Activated T-helper 17 cell treated with anti-CD3 and anti-CD28 coated beads, Interleukin-2, amount 50 U/mL, for 72 hours (primary cell): ENCODE results near the gene RAB28. TPM values are rescaled to one million over a fixed set of nuclear protein-coding genes. Genes with fewer than 3 reads are reported as not detected.
"Not testable (repeated sequence)": the region's sequence is repeated elsewhere in the genome, so short reads cannot be mapped to it uniquely, and the experiment has no call there.

Source experiments
- ATAC-seq: fragments of 150-1000 bp; cut with Tn5 transposase; replicated peaks from 2 replicates; pipeline ENCODE4 v1.10.0; 2021; ENCODE audit warnings: mild to moderate bottlenecking, moderate library complexity
- H3K27ac Mint-ChIP-seq: one replicate; pipeline ENCODE4 v1.8.0; 2022; ENCODE audit warnings: mixed read lengths
- H3K27me3 Mint-ChIP-seq: one replicate; pipeline ENCODE4 v1.8.0; 2022; ENCODE audit warnings: mixed read lengths
- H3K36me3 Mint-ChIP-seq: one replicate; pipeline ENCODE4 v1.8.0; 2022; ENCODE audit warnings: low read depth, mild to moderate bottlenecking, mixed read lengths
- H3K4me1 Mint-ChIP-seq: one replicate; pipeline ENCODE4 v1.8.0; 2022; ENCODE audit warnings: mixed read lengths
- H3K4me3 Mint-ChIP-seq: one replicate; pipeline ENCODE4 v1.8.0; 2022; ENCODE audit warnings: mild to moderate bottlenecking, mixed read lengths
- H3K9me3 Mint-ChIP-seq: one replicate; pipeline ENCODE4 v1.8.0; 2022; ENCODE audit warnings: mixed read lengths
- total RNA-seq, 2 donors: library from RNA; stranded (reverse); gene quantifications; one replicate each; pipeline ENCODE4 v1.2.3, GENCODE V29; 2022

RAB28 gene
- total RNA-seq, 2 donors from 2014 or later, result 10.0 to 14.5 TPM

DNA sequence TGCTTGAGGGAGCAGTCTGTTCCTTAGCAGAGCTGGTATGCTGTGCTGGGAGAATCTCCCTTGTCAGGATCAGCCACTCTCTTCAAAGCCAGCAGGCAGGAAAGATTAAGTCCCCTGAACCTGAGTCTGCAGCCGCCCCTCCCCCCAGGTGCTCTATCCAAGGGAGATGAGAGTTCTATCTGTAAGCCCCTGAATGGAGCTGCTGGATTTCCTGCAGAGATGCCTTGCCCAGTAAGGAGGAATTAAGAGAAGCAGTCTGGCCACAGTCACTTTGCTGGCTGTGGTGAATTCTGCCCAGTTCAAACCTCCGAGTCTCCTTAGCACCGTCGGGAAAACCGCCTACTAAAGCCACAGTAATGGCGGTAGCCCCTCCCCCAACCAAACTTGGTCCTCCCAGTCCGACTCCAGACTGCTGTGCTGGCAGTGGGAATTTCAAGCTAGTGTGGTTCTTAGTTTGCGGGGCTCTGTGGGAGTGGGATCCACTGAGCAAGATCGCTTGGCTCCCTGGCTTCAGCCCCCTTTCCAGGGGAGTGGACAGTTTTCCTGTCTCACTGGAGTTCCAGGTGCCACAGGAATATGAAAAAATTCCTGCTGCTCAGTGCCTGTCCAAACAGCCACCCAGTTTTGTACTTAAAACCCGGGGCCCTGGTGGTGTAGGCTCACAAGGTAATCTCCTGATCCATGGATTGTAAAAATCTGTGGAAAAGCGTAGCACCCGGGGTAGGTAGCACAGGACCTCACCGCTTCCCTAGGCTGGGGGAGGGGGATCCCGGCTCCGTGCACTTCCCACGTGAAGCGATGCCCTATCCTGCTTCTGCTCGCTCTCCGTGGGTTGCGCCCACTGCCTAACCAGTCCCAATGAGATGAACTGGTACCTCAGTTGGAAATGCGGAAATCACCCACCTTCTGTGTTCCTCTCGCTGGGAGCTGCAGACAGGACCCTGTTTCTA, 38.0 kb downstream of the RAB28 start:
- ATAC-seq, result no peak
- no peak overlapping the region for H3K4me3 Mint-ChIP-seq
- peaks cover 5% of the 10 kb centered on the region for H3K9me3 Mint-ChIP-seq
- peaks cover 8% of the 10 kb centered on the region for H3K4me1 Mint-ChIP-seq
- no peak overlapping the region for H3K27ac Mint-ChIP-seq
- H3K27me3 Mint-ChIP-seq, result no peaks in the 10 kb centered on the region
- peaks cover 17% of the 10 kb centered on the region for H3K36me3 Mint-ChIP-seq

DNA sequence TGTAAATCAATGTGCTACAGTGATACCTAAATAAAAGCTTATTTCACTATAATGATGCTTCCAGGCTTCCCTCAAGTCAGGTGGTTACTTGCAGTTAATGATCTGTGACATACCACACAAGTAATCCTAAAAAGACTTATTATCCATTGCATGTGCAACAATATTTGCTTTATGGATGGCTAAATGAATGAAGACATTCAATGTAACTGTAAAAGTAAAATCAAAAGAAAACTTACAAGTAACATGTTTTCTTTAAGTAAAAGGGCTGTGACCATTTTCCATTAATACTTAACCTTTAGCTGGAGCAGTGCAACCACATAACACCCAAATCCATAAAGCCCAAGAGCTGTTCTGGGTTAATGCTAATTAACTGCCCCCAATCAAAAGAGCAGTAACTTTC, 42.6 kb downstream of the RAB28 start:
- H3K27ac Mint-ChIP-seq, result no peak overlapping the region
- H3K27me3 Mint-ChIP-seq, result no peaks in the 10 kb centered on the region
- peaks cover 5% of the 10 kb centered on the region for H3K4me1 Mint-ChIP-seq
- H3K9me3 Mint-ChIP-seq, result peaks cover 8% of the 10 kb centered on the region
- H3K4me3 Mint-ChIP-seq, result no peak overlapping the region
- ATAC-seq, result no peak
- peaks cover 10% of the 10 kb centered on the region for H3K36me3 Mint-ChIP-seq

DNA sequence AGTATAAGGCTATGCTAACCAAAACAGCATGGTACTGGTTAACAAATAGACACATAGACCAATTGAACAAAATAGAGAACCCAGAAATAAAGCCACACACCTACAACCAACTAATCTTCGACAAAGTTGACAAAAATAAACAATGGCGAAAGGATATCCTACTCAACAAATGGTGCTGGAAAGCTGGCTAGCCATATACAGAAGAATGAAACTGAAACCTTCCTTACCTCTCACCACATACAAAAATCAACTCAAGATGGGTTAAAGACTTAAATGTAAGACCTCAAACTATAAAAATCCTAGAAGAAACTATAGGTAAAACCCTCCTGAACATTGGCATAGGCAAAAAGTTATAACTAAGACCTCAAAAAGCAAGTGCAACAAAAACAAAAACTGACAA, 47.2 kb downstream of the RAB28 start:
- H3K27ac Mint-ChIP-seq, result no peak overlapping the region

DNA sequence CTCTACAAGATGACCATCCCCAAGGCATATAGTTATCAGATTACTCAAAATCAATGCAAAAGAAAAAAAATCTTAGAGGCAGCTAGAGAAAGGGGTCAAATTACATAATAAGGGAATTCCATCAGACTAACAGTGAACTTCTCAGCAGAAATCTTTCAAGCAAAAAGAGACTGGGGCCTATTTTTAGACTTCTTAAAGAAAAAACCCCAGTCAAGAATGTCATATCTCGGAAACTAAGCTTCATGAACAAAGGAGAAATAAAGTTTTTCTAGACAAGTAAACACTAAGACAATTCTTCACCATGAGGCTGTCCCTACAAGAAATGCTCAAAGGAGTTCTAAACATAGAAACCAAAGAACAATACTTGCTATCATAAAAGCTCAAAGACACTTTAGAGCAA, 51.7 kb downstream of the RAB28 start:
- peaks cover 11% of the 10 kb centered on the region for H3K36me3 Mint-ChIP-seq

More for the DNA sequence above, 47.2 kb downstream of the RAB28 start:
- Mint-ChIP-seq H3K27me3 (no peaks in the 10 kb centered on the region), H3K36me3 (no peaks in the 10 kb centered on the region), H3K4me1 (peaks cover 26% of the 10 kb centered on the region), H3K9me3 (peaks cover 10% of the 10 kb centered on the region), H3K4me3 (no peak overlapping the region)
- ATAC-seq, result no peak

DNA sequence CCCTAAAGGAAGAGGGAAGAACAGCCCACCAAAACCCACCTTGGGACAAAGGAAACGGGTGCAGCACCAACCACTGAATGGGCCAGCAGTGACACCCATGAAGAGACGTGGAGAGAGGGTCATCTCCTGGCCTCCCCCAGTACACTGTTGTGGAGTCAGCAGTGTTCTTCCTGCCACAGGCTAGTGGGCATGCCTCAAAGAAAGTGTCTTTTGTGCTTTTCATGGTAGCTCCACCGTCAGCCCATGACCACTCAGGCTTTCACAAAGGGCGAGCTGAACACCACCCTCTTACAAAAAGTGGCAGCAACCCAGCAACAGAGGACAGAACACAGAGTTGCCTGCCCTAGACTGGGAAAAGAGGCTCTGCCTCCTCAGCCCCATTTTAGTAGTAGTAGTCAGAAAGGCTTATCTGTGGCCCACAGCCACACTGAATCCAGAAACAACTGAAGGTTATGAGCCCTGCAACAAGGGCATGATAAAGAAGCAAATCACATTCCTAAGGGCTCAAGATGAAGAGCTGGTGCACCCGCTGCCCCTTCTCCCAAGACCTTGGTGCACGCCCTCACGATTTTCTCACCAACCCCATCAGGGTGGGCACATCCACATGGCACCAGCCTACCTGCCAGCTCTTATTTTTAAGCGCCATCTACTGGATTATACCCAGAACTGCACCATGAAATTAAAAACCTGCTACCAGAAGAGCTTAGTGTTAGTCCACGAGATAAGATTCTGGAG, 53.1 kb downstream of the RAB28 start:
- no peaks in the 10 kb centered on the region for H3K27me3 Mint-ChIP-seq
- ATAC-seq, result no peak
- H3K9me3 Mint-ChIP-seq, result peaks cover under 1% of the 10 kb centered on the region
- H3K4me1 Mint-ChIP-seq, result peaks cover 24% of the 10 kb centered on the region
- H3K36me3 Mint-ChIP-seq, result peaks cover 15% of the 10 kb centered on the region
- no peak overlapping the region for H3K4me3 Mint-ChIP-seq
- H3K27ac Mint-ChIP-seq, result no peak overlapping the region

More for the DNA sequence above, 51.7 kb downstream of the RAB28 start:
- peaks cover 10% of the 10 kb centered on the region for H3K9me3 Mint-ChIP-seq
- H3K27me3 Mint-ChIP-seq, result no peaks in the 10 kb centered on the region
- H3K4me1 Mint-ChIP-seq, result peaks cover 33% of the 10 kb centered on the region
- no peak overlapping the region for H3K4me3 Mint-ChIP-seq
- no peak overlapping the region for H3K27ac Mint-ChIP-seq
- no peak for ATAC-seq

DNA sequence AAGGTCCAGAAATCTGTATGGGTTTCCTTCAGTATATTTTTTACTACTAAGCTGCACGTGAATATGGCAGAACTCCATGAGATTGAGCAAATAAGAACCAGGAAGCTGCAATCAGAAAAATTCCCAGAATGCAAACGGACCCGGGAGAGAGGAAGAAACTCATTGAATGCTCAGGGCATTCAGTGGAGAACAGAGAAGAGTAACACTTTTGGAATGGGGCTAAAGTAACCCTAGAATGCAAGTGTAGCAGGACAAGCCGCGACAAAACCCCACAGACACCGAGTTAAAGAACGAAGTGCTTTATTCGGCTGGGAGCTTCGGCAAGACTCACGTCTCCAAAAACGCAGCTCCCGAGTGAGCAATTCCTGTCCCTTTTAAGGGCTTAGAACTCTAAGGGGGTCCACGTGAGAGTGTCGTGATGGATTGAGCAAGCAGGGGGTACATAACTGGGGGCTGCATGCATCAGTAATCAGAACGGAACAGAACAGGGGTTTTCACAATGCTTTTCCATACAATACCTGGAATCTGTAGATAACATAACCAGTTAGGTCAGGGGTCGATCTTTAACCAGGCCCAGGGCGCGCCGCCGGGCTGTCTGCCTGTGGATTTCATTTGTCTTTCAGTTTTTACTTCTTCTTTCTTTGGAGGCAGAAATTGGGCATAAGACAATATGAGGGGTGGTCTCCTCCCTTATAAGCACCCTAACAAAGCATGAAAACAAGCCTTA, 56.4 kb downstream of the RAB28 start:
- H3K27ac Mint-ChIP-seq, result no peak overlapping the region
- peaks cover 6% of the 10 kb centered on the region for H3K4me1 Mint-ChIP-seq
- peaks cover 43% of the 10 kb centered on the region for H3K36me3 Mint-ChIP-seq
- H3K27me3 Mint-ChIP-seq, result no peaks in the 10 kb centered on the region
- no peak for ATAC-seq
- H3K4me3 Mint-ChIP-seq, result no peak overlapping the region
- H3K9me3 Mint-ChIP-seq, result peaks cover 4% of the 10 kb centered on the region

DNA sequence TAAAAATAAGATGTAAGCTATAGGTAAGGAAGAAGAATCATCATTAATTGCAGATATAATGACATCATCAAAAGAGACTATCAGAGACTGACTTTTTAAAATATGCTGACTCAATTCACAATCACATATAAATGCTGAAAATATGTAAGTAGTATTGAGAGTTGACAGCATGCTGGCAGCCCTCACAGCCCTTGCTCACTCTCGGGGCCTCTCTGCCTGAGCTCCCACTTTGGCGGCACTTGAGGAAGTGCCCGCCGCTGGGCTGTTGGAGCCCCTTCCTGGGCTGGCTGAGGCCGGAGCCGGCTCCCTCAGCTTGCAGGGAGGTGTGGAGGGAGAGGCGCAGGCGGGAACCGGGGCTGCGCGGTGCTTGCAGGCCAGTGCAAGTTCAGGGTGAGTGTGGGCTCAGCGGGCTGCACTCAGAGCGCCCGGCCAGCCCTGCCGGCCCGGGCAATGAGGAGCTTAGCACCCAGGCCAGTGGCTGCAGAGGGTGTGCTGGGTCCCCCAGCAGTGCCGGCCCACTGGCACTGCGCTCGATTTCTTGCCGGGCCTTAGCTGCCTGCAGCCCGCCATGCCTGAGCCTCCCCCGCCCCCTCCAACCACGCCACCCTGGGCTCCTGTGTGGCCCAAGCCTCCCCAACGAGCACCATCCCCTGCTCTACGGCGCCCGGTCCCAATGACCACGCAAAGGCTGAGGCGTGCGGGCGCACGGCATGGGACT, 68.9 kb downstream of the RAB28 start:
- H3K27ac Mint-ChIP-seq, result no peak overlapping the region
- peaks cover 27% of the 10 kb centered on the region for H3K4me1 Mint-ChIP-seq
- no peak overlapping the region for H3K4me3 Mint-ChIP-seq
- ATAC-seq, result no peak
- H3K36me3 Mint-ChIP-seq, result peaks cover 32% of the 10 kb centered on the region
- no peaks in the 10 kb centered on the region for H3K27me3 Mint-ChIP-seq
- peaks cover 15% of the 10 kb centered on the region for H3K9me3 Mint-ChIP-seq

DNA sequence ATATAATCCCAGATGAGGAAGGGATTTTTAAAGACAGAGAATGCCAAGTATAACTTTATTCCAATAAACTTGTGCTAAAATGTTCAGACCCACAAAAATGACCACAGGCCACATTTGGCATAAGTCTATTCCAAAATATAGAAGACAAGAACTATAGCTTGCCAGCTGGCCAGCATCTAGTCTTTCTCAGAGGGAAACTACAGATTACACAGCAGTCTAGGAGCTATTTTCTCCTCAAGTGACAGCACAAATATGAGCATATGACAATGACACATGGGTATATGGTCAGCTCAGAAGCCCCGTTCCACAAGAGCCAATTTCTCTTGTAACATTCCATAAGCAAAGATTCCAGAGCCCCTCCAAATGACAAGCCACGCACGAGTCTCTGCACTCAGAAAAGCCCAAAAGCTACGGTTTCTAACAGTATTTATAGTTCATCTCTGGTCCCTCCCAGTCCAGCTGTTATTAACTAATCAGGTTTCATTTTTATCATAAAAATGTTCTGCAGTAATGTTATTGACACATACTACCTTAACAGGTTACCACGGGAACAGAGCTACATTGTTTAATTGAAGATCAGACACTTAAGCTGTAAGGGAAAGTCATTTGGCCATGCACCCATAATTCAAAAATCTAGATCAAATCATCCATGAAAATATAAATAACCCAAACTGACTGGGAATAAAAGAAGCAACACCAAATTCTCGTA, 70.3 kb downstream of the RAB28 start:
- Mint-ChIP-seq H3K9me3 (peaks cover 7% of the 10 kb centered on the region), H3K4me3 (no peak overlapping the region), H3K27me3 (no peaks in the 10 kb centered on the region), H3K36me3 (peaks cover 19% of the 10 kb centered on the region), H3K4me1 (peaks cover 21% of the 10 kb centered on the region), H3K27ac (no peak overlapping the region)
- ATAC-seq, result no peak

DNA sequence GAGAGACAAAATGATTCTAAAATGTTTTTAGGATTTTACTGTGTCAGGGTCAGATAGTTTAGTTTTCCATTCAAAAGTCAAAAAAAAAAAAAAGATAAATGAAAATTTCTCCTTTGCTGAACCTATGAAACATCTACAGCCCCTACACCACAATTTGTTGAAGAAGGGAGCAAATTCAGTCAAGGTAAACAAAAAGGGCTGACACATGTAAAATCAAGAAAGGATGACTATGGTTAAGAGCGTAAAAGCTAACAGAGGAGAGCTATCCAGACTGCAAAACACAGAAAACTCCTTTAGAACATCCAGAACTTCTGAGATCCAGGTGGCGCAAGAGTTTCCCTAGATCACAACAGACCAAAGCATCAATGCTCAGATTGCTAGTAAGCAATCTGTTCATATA, 72.2 kb downstream of the RAB28 start:
- no peaks in the 10 kb centered on the region for H3K9me3 Mint-ChIP-seq

DNA sequence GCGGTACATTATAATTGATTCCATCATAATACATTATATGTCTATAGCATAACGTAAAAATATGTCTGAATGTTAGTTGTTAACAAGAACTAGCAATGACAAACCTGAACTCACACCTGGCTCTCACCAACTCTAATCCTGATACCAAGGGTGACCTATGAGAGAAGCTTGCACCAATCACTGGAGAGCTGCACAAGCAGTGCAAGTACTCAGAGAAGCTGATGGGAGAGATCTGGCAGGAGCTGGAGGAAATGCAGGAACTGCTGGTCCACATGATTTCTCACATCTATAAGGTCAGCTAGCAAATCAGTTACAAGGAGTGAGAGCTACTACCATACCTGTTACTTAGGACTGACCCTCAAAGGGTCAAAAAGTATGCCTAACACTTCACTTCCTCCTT, 74.8 kb downstream of the RAB28 start:
- H3K36me3 Mint-ChIP-seq, result no peaks in the 10 kb centered on the region
- H3K27ac Mint-ChIP-seq, result no peak overlapping the region
- ATAC-seq, result no peak
- no peaks in the 10 kb centered on the region for H3K27me3 Mint-ChIP-seq
- no peak overlapping the region for H3K4me3 Mint-ChIP-seq
- H3K4me1 Mint-ChIP-seq, result peaks cover 8% of the 10 kb centered on the region
- H3K9me3 Mint-ChIP-seq, result no peaks in the 10 kb centered on the region

More for the DNA sequence above, 72.2 kb downstream of the RAB28 start:
- ATAC-seq, result no peak
- peak overlapping the region; percentile 55 for H3K27ac Mint-ChIP-seq
- peaks cover 6% of the 10 kb centered on the region for H3K36me3 Mint-ChIP-seq
- H3K4me1 Mint-ChIP-seq, result peaks cover 12% of the 10 kb centered on the region
- H3K4me3 Mint-ChIP-seq, result no peak overlapping the region
- H3K27me3 Mint-ChIP-seq, result no peaks in the 10 kb centered on the region

DNA sequence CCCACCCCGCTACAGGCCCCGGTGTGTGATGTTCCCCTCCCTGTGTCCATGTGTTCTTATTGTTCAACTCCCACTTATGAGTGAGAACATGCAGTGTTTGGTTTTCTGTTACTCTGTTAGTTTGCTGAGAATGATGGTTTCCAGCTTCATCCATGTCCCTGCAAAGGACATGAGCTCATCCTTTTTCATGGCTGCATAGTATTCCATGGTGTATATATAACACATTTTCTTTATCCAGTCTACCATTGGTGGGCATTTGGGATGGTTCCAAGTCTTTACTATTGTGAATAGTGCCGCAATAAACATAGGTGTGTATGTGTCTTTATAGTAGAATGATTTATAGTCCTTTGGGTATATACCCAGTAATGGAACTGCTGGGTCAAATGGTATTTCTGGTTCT, 78.0 kb downstream of the RAB28 start:
- not testable (repeated sequence) for H3K27me3 Mint-ChIP-seq, H3K4me3 Mint-ChIP-seq, H3K4me1 Mint-ChIP-seq, ATAC-seq, H3K9me3 Mint-ChIP-seq, H3K27ac Mint-ChIP-seq, H3K36me3 Mint-ChIP-seq

DNA sequence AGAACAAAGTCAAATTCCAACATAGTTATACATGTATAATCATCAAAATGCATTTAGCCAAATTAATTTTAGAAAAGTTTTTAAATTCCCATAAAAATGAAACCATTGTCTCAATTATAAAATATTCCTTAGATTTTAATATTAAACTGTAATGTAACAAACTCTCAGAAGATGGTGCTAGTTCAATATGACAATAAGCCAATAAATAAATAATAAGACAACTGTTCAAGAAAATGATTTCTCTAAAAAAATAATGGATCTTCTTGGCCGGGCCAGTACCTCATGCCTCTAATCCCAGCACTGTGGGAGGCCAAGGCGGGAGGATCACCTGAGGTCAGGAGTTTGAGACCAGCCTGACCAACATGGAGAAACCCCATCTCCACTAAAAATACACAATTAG, 80.3 kb downstream of the RAB28 start:
- Mint-ChIP-seq H3K36me3 (no peaks in the 10 kb centered on the region), H3K9me3 (no peaks in the 10 kb centered on the region), H3K4me1 (no peaks in the 10 kb centered on the region)

DNA sequence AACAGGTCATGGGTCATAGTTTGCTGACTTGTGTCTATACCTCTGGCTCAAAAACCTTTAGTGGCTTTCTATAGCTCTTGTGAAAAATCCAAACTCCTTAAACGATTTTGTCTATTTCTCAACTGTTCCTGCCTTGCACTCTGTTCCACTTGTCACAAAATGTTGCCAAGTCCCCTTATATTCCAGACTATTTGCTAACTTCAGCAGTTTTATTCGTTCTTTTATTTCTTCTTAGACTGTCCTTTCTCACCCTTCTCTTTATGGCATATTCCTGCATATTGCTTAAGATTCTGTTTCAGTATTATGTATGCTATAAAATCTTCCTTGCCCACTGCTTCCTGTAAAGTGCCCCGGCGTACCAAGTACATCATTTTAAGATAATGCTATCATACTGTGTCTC, 80.8 kb downstream of the RAB28 start:
- ATAC-seq, result no peak
- Mint-ChIP-seq H3K9me3 (no peaks in the 10 kb centered on the region), H3K27ac (no peak overlapping the region), H3K4me1 (no peaks in the 10 kb centered on the region), H3K36me3 (no peaks in the 10 kb centered on the region), H3K27me3 (no peaks in the 10 kb centered on the region), H3K4me3 (no peak overlapping the region)

More for the DNA sequence above, 80.3 kb downstream of the RAB28 start:
- no peaks in the 10 kb centered on the region for H3K27me3 Mint-ChIP-seq
- no peak for ATAC-seq
- H3K27ac Mint-ChIP-seq, result no peak overlapping the region
- H3K4me3 Mint-ChIP-seq, result no peak overlapping the region
